ENCODE measurements around the gene RXYLT1.
A peak's percentile ranks its signal among the peaks of the same experiment; 100 is the strongest.

RXYLT1 gene

GRCh38 chr12:63844391-63845341, 65.0 kb downstream of the RXYLT1 start, which contains the start of gene SRGAP1:
SRGAP1 (plus strand) TSS chr12:63844700; CDS start chr12:63844817, 117 bp downstream.
- peak within 1 kb of the TSS; percentile 50 for H3K27ac ChIP-seq (ENCODE audit: low read depth, low read length)
- H4K8ac ChIP-seq (ENCODE audit: low read depth, low read length): peak within 1 kb of the TSS; percentile 63
- H4K91ac ChIP-seq (ENCODE audit: low read depth, low read length): peak within 1 kb of the TSS; percentile 28
- peak within 1 kb of the TSS; percentile 59 for H2AFZ ChIP-seq (ENCODE audit: insufficient read depth, low read length, poor library complexity)
- H3K18ac ChIP-seq (ENCODE audit: low read length): peak within 1 kb of the TSS; percentile 6
- peak within 1 kb of the TSS; percentile 12 for H2BK12ac ChIP-seq (ENCODE audit: low read length)
- H3K9me3 ChIP-seq (ENCODE audit: insufficient read depth, low read depth, low read length): no peaks in the 10 kb centered on the region
- H3K79me2 ChIP-seq (ENCODE audit: control insufficient read depth, insufficient read depth, low read length, poor library complexity): peaks cover 3% of the 10 kb centered on the region
- H3K4me2 ChIP-seq (ENCODE audit: low read length): peak within 1 kb of the TSS; percentile 94
- H3K27me3 ChIP-seq (ENCODE audit: insufficient read depth, low read length): no peaks in the 10 kb centered on the region
- H2BK120ac ChIP-seq (ENCODE audit: insufficient read depth, low read length, poor library complexity): peak within 1 kb of the TSS; percentile 14
- peak within 1 kb of the TSS; percentile 85 for H3K9ac ChIP-seq (ENCODE audit: low read length)
- DNase-seq: peak; percentile 36 to 66
- no peak within 1 kb of the TSS for H3K4ac ChIP-seq (ENCODE audit: low read depth, low read length)
- peak within 1 kb of the TSS; percentile 94 for H3K4me3 ChIP-seq (ENCODE audit: low read depth, low read length)
- H3K36me3 ChIP-seq (ENCODE audit: control insufficient read depth in 1 of 2, insufficient read depth in 2 of 2, low read length in 2 of 2): no peaks in the 10 kb centered on the region
- WGBS (ENCODE audit: extremely low coverage, insufficient coverage, insufficient read length): no CpG with 5 or more reads among the region's 52 CpGs
- no peak within 1 kb of the TSS for H2AK5ac ChIP-seq (ENCODE audit: low read length)
- H4K12ac ChIP-seq (ENCODE audit: low read depth, low read length): peak within 1 kb of the TSS; percentile 27
- H3K79me1 ChIP-seq (ENCODE audit: low read length): peaks cover 5% of the 10 kb centered on the region
- H3K14ac ChIP-seq (ENCODE audit: low read length): peak within 1 kb of the TSS; percentile 36
- no peak within 1 kb of the TSS for H3K23ac ChIP-seq (ENCODE audit: low read length)
- H3K4me1 ChIP-seq (ENCODE audit: control insufficient read depth in 1 of 2, insufficient read depth in 2 of 2, low read length in 2 of 2): peaks cover 0 to 2% of the 10 kb centered on the region in 2 experiments
- peak within 1 kb of the TSS; percentile 32 for H2BK5ac ChIP-seq (ENCODE audit: low read depth, low read length, poor library complexity)

GRCh38 chr12:63845726-63846125, 66.0 kb downstream of the RXYLT1 start:
- H4K91ac ChIP-seq (ENCODE audit: low read depth, low read length): no peak overlapping the region
- H3K4me3 ChIP-seq (ENCODE audit: low read depth, low read length): no peak overlapping the region
- H2BK12ac ChIP-seq (ENCODE audit: low read length): no peak overlapping the region
- no peak overlapping the region for H2BK120ac ChIP-seq (ENCODE audit: insufficient read depth, low read length, poor library complexity)
- H3K79me1 ChIP-seq (ENCODE audit: low read length): peaks cover 5% of the 10 kb centered on the region
- H4K8ac ChIP-seq (ENCODE audit: low read depth, low read length): no peak overlapping the region
- no peaks in the 10 kb centered on the region for H3K27me3 ChIP-seq (ENCODE audit: insufficient read depth, low read length)
- H2AFZ ChIP-seq (ENCODE audit: insufficient read depth, low read length, poor library complexity): no peak overlapping the region
- peaks cover 0 to 2% of the 10 kb centered on the region in 2 experiments for H3K4me1 ChIP-seq (ENCODE audit: control insufficient read depth in 1 of 2, insufficient read depth in 2 of 2, low read length in 2 of 2)
- H3K9me3 ChIP-seq (ENCODE audit: insufficient read depth, low read depth, low read length): no peaks in the 10 kb centered on the region
- no peak overlapping the region for H2BK5ac ChIP-seq (ENCODE audit: low read depth, low read length, poor library complexity)
- H2AK5ac ChIP-seq (ENCODE audit: low read length): no peak overlapping the region
- no peak overlapping the region for H3K18ac ChIP-seq (ENCODE audit: low read length)
- no peak overlapping the region for H3K9ac ChIP-seq (ENCODE audit: low read length)
- H3K27ac ChIP-seq (ENCODE audit: low read depth, low read length): no peak overlapping the region
- peak in 1 of 2 donors; percentile 41 for DNase-seq
- peak overlapping the region; percentile 5 for H3K4me2 ChIP-seq (ENCODE audit: low read length)
- no peak overlapping the region for H3K23ac ChIP-seq (ENCODE audit: low read length)
- no peak overlapping the region for H4K12ac ChIP-seq (ENCODE audit: low read depth, low read length)
- no peak overlapping the region for H3K4ac ChIP-seq (ENCODE audit: low read depth, low read length)
- H3K79me2 ChIP-seq (ENCODE audit: control insufficient read depth, insufficient read depth, low read length, poor library complexity): peaks cover 3% of the 10 kb centered on the region
- no peaks in the 10 kb centered on the region for H3K36me3 ChIP-seq (ENCODE audit: control insufficient read depth in 1 of 2, insufficient read depth in 2 of 2, low read length in 2 of 2)
- no CpG with 5 or more reads among the region's 2 CpGs for WGBS (ENCODE audit: extremely low coverage, insufficient coverage, insufficient read length)
- H3K14ac ChIP-seq (ENCODE audit: low read length): no peak overlapping the region

- Histone ChIP-seq H4K8ac (ENCODE audit: low read depth, low read length) (no peak overlapping the region), H3K36me3 (ENCODE audit: control insufficient read depth in 1 of 2, insufficient read depth in 2 of 2, low read length in 2 of 2) (no peaks in the 10 kb centered on the region), H3K79me1 (ENCODE audit: low read length) (peaks cover 5% of the 10 kb centered on the region), H4K12ac (ENCODE audit: low read depth, low read length) (no peak overlapping the region), H4K91ac (ENCODE audit: low read depth, low read length) (no peak overlapping the region), H2BK120ac (ENCODE audit: insufficient read depth, low read length, poor library complexity) (no peak overlapping the region), H3K4me3 (ENCODE audit: low read depth, low read length) (no peak overlapping the region), H3K27me3 (ENCODE audit: insufficient read depth, low read length) (no peaks in the 10 kb centered on the region), H3K23ac (ENCODE audit: low read length) (no peak overlapping the region), H3K14ac (ENCODE audit: low read length) (no peak overlapping the region), H3K4me2 (ENCODE audit: low read length) (no peak overlapping the region), H3K18ac (ENCODE audit: low read length) (no peak overlapping the region), H3K27ac (ENCODE audit: low read depth, low read length) (no peak overlapping the region), H2BK5ac (ENCODE audit: low read depth, low read length, poor library complexity) (no peak overlapping the region), H2AK5ac (ENCODE audit: low read length) (no peak overlapping the region), H3K4ac (ENCODE audit: low read depth, low read length) (peak overlapping the region; percentile 20), H3K4me1 (ENCODE audit: control insufficient read depth in 1 of 2, insufficient read depth in 2 of 2, low read length in 2 of 2) (peaks cover 0 to 2% of the 10 kb centered on the region in 2 experiments), H3K9ac (ENCODE audit: low read length) (no peak overlapping the region), H2BK12ac (ENCODE audit: low read length) (no peak overlapping the region), H3K9me3 (ENCODE audit: insufficient read depth, low read depth, low read length) (no peaks in the 10 kb centered on the region), H2AFZ (ENCODE audit: insufficient read depth, low read length, poor library complexity) (no peak overlapping the region), H3K79me2 (ENCODE audit: control insufficient read depth, insufficient read depth, low read length, poor library complexity) (peaks cover 3% of the 10 kb centered on the region)
- no CpG with 5 or more reads among the region's 6 CpGs for WGBS (ENCODE audit: extremely low coverage, insufficient coverage, insufficient read length)
- DNase-seq: no peak
These were observed 66.7 kb downstream of the RXYLT1 start for GRCh38 chr12:63846238-63846967.

GRCh38 chr12:63848450-63848849, 68.7 kb downstream of the RXYLT1 start:
- no peak overlapping the region for H3K18ac ChIP-seq (ENCODE audit: low read length)
- WGBS (ENCODE audit: extremely low coverage, insufficient coverage, insufficient read length): no CpG with 5 or more reads among the region's 4 CpGs
- no peak overlapping the region for H3K23ac ChIP-seq (ENCODE audit: low read length)
- no peak overlapping the region for H3K4me2 ChIP-seq (ENCODE audit: low read length)
- H4K91ac ChIP-seq (ENCODE audit: low read depth, low read length): no peak overlapping the region
- H4K8ac ChIP-seq (ENCODE audit: low read depth, low read length): no peak overlapping the region
- peaks cover 5% of the 10 kb centered on the region for H3K79me1 ChIP-seq (ENCODE audit: low read length)
- H4K12ac ChIP-seq (ENCODE audit: low read depth, low read length): no peak overlapping the region
- no peak overlapping the region for H2BK12ac ChIP-seq (ENCODE audit: low read length)
- H3K79me2 ChIP-seq (ENCODE audit: control insufficient read depth, insufficient read depth, low read length, poor library complexity): peaks cover 3% of the 10 kb centered on the region
- no peaks in the 10 kb centered on the region for H3K27me3 ChIP-seq (ENCODE audit: insufficient read depth, low read length)
- H2BK5ac ChIP-seq (ENCODE audit: low read depth, low read length, poor library complexity): no peak overlapping the region
- H3K9ac ChIP-seq (ENCODE audit: low read length): no peak overlapping the region
- no peak overlapping the region for H2AFZ ChIP-seq (ENCODE audit: insufficient read depth, low read length, poor library complexity)
- no peak overlapping the region for H2BK120ac ChIP-seq (ENCODE audit: insufficient read depth, low read length, poor library complexity)
- no peak overlapping the region for H3K14ac ChIP-seq (ENCODE audit: low read length)
- peak in 1 of 2 donors; percentile 41 for DNase-seq
- no peak overlapping the region for H2AK5ac ChIP-seq (ENCODE audit: low read length)
- peaks cover 0 to 2% of the 10 kb centered on the region in 2 experiments for H3K4me1 ChIP-seq (ENCODE audit: control insufficient read depth in 1 of 2, insufficient read depth in 2 of 2, low read length in 2 of 2)
- H3K36me3 ChIP-seq (ENCODE audit: control insufficient read depth in 1 of 2, insufficient read depth in 2 of 2, low read length in 2 of 2): no peaks in the 10 kb centered on the region
- no peak overlapping the region for H3K4ac ChIP-seq (ENCODE audit: low read depth, low read length)
- H3K4me3 ChIP-seq (ENCODE audit: low read depth, low read length): no peak overlapping the region
- no peak overlapping the region for H3K27ac ChIP-seq (ENCODE audit: low read depth, low read length)
- H3K9me3 ChIP-seq (ENCODE audit: insufficient read depth, low read depth, low read length): no peaks in the 10 kb centered on the region
